Chondrocyte (in vitro differentiated cells): ENCODE results near the gene SARM1. TPM values are rescaled to one million over a fixed set of nuclear protein-coding genes. Genes with fewer than 3 reads are reported as not detected.

Experiments used
- DNase-seq: peaks from one replicate; pipeline ENCODE4 v3.0.0; 2021; ENCODE audit warnings: mixed read lengths, low spot score
- H3K27ac Mint-ChIP-seq: one replicate; pipeline ENCODE4 v1.8.0; 2021; ENCODE audit warnings: mild to moderate bottlenecking, moderate library complexity, mixed read lengths; ENCODE audit not compliant: unreplicated experiment
- H3K27me3 Mint-ChIP-seq: 2 replicates; pipeline ENCODE4 v1.8.0; 2021; ENCODE audit warnings: low read depth, mixed read lengths
- H3K36me3 Mint-ChIP-seq: 2 replicates; pipeline ENCODE4 v1.8.0; 2021; ENCODE audit warnings: low read depth, mixed read lengths
- H3K4me1 Mint-ChIP-seq: 2 replicates; pipeline ENCODE4 v1.8.0; 2021; ENCODE audit warnings: low read depth, mild to moderate bottlenecking, mixed read lengths
- H3K4me3 Mint-ChIP-seq: one replicate; pipeline ENCODE4 v1.8.0; 2021; ENCODE audit warnings: mild to moderate bottlenecking, moderate library complexity, mixed read lengths; ENCODE audit not compliant: unreplicated experiment
- H3K9me3 Mint-ChIP-seq: 2 replicates; pipeline ENCODE4 v1.8.0; 2021; ENCODE audit warnings: low read depth, mixed read lengths
- total RNA-seq: library from RNA; stranded (reverse); gene quantifications from 3 replicates; pipeline ENCODE4 v1.2.1, GENCODE V29; 2021
- TF ChIP-seq, protein P1 (sequence below): fragments of 200-600 bp; sonication (generic); IDR thresholded peaks from 2 replicates; pipeline ENCODE4 v1.5.0; 2021; ENCODE audit warnings: antibody characterized with exemption, mild to moderate bottlenecking, moderate library complexity

Gene SARM1
- total RNA-seq, 1 donor from 2014 or later, result 24.1 TPM

DNA sequence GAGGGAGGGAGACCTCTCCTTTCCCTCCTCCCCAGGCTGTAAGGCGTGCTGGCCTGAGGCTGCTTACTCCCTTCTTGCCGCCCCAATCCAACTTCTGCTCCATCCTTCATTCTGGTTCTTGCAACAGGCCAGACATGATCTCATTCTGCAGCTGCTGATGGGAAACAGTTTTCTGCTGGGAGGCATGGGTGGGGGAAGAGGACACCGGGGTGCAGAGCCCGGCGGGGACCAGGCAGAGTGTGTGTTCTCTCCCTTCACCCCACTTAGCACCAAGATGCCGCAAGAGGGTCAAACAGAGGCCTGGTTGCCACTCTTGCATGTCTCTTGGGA lies 1.4 kb downstream of the SARM1 start:
- H3K36me3 Mint-ChIP-seq, result no peaks in the 10 kb centered on the region
- TF ChIP-seq, protein P1, sequence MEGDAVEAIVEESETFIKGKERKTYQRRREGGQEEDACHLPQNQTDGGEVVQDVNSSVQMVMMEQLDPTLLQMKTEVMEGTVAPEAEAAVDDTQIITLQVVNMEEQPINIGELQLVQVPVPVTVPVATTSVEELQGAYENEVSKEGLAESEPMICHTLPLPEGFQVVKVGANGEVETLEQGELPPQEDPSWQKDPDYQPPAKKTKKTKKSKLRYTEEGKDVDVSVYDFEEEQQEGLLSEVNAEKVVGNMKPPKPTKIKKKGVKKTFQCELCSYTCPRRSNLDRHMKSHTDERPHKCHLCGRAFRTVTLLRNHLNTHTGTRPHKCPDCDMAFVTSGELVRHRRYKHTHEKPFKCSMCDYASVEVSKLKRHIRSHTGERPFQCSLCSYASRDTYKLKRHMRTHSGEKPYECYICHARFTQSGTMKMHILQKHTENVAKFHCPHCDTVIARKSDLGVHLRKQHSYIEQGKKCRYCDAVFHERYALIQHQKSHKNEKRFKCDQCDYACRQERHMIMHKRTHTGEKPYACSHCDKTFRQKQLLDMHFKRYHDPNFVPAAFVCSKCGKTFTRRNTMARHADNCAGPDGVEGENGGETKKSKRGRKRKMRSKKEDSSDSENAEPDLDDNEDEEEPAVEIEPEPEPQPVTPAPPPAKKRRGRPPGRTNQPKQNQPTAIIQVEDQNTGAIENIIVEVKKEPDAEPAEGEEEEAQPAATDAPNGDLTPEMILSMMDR, result no peak
- peaks cover 33% of the 10 kb centered on the region for H3K4me1 Mint-ChIP-seq
- H3K27me3 Mint-ChIP-seq, result no peaks in the 10 kb centered on the region
- peak; percentile 57 for DNase-seq
- peak overlapping the region; percentile 17 for H3K27ac Mint-ChIP-seq
- H3K4me3 Mint-ChIP-seq, result peak overlapping the region; percentile 65
- no peaks in the 10 kb centered on the region for H3K9me3 Mint-ChIP-seq

DNA sequence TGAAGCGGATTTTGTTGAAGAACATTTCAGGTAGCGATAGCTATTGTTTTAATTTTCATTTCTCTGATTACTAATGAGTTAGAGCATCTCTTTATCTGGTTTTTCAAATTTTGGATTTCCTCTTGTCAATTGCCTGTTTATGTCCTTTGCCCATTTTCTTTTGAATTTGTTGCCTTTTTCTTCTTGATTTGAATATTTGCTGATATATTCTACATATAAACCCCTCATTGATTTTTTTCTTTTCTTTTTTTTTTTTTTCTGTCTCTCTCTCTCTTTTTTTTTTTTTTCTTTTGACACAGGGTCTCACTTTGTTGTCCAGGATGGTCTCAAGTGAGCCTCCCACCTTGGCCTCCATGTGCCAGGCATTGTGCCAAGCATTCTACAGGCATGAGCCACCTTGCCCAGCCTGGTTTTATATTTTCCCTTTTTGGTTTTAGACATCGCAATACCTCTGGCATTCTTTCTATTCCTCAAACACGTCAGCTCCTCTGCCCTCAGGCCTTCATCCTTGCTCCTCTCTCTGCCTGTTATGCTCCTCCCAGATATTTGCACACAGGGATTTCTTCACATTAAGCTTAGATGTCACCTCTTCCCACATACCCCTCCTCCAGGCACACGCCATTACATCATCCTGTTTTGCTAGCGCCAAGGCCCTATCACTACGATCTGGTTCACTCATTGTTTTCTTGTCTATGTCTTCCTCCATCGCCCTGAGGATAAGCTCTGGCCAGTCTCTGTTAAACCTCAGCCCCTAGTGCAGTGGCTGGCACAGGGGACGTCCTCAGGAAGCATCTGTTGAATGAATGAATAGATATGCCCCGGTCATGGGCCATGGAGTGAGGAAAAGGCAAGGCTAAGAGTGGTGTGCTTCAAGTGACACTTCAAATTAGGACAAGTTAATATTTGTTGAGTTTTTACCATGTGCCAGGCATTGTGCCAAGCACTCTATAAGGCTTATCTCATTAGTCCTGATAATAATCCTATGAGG lies 8.6 kb downstream of the SARM1 start:
- Mint-ChIP-seq H3K27ac (no peak overlapping the region), H3K9me3 (no peaks in the 10 kb centered on the region), H3K4me3 (no peak overlapping the region), H3K4me1 (no peaks in the 10 kb centered on the region), H3K36me3 (peaks cover 9% of the 10 kb centered on the region), H3K27me3 (no peaks in the 10 kb centered on the region)
- TF ChIP-seq, protein P1, result no peak
- no peak for DNase-seq

DNA sequence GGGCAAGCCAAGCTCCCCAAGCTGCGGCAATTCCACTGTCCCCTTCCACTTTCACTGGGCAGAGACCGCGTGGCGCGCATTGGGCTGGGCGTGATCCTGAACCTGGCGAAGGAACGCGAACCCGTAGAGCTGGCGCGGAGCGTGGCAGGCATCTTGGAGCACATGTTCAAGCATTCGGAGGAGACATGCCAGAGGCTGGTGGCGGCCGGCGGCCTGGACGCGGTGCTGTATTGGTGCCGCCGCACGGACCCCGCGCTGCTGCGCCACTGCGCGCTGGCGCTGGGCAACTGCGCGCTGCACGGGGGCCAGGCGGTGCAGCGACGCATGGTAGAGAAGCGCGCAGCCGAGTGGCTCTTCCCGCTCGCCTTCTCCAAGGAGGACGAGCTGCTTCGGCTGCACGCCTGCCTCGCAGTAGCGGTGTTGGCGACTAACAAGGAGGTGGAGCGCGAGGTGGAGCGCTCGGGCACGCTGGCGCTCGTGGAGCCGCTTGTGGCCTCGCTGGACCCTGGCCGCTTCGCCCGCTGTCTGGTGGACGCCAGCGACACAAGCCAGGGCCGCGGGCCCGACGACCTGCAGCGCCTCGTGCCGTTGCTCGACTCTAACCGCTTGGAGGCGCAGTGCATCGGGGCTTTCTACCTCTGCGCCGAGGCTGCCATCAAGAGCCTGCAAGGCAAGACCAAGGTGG lies 9.8 kb downstream of the SARM1 start:
- H3K27ac Mint-ChIP-seq, result no peak overlapping the region
- H3K4me1 Mint-ChIP-seq, result no peaks in the 10 kb centered on the region
- DNase-seq, result peak; percentile 87
- H3K27me3 Mint-ChIP-seq, result no peaks in the 10 kb centered on the region
- H3K9me3 Mint-ChIP-seq, result no peaks in the 10 kb centered on the region
- no peak overlapping the region for H3K4me3 Mint-ChIP-seq
- TF ChIP-seq, protein P1, result no peak
- peaks cover 10% of the 10 kb centered on the region for H3K36me3 Mint-ChIP-seq

DNA sequence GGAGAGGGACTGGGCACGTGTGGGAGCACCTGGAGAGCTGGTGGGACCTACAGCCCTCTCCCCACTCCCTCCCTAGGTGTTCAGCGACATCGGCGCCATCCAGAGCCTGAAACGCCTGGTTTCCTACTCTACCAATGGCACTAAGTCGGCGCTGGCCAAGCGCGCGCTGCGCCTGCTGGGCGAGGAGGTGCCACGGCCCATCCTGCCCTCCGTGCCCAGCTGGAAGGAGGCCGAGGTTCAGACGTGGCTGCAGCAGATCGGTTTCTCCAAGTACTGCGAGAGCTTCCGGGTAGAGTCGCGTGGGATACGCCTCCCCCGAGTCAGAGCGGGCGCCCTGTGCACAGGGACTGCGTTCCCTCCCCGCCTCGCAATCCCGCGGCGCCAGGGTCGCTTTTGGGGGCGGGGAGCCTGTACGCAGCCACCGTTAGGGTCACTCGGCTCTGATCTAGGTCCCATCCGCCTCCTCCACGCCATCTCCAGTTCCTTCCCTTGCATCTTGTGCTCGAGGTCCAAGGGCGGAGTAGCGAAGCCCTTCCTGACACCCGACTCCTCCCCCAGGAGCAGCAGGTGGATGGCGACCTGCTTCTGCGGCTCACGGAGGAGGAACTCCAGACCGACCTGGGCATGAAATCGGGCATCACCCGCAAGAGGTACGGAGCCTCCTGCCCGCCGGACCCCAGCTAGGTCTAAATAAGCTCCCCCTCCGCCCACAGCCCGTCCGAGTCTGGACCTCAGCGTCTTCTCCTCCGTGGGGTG lies 13.0 kb downstream of the SARM1 start:
- Mint-ChIP-seq H3K9me3 (no peaks in the 10 kb centered on the region), H3K27me3 (no peaks in the 10 kb centered on the region), H3K4me3 (no peak overlapping the region), H3K4me1 (no peaks in the 10 kb centered on the region), H3K27ac (no peak overlapping the region), H3K36me3 (peaks cover 19% of the 10 kb centered on the region)
- peak; percentile 86 for DNase-seq
- TF ChIP-seq, protein P1, result no peak

DNA sequence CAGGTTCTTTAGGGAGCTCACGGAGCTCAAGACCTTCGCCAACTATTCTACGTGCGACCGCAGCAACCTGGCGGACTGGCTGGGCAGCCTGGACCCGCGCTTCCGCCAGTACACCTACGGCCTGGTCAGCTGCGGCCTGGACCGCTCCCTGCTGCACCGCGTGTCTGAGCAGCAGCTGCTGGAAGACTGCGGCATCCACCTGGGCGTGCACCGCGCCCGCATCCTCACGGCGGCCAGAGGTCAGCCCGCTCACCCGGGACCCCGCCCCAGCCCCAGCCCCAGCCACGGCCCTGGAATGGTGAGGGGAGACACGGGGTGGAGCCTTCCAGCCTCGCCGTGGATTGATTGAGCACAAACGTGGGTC lies 13.5 kb downstream of the SARM1 start:
- H3K36me3 Mint-ChIP-seq, result peaks cover 24% of the 10 kb centered on the region
- no peak overlapping the region for H3K27ac Mint-ChIP-seq
- no peaks in the 10 kb centered on the region for H3K9me3 Mint-ChIP-seq
- DNase-seq, result no peak
- no peaks in the 10 kb centered on the region for H3K4me1 Mint-ChIP-seq
- no peaks in the 10 kb centered on the region for H3K27me3 Mint-ChIP-seq
- TF ChIP-seq, protein P1, result no peak
- no peak overlapping the region for H3K4me3 Mint-ChIP-seq
